Measurements from ENCODE around the gene CCS. TPM values are rescaled to one million over a fixed set of nuclear protein-coding genes. Genes with fewer than 3 reads are reported as not detected.

CCS gene
- total and polyA plus RNA-seq, 9 of the 15 experiments (the other 6 are each of a cell fraction or from before 2014, with no cell fraction given), result 1.1 to 46.6 (median 26.8) TPM

DNA sequence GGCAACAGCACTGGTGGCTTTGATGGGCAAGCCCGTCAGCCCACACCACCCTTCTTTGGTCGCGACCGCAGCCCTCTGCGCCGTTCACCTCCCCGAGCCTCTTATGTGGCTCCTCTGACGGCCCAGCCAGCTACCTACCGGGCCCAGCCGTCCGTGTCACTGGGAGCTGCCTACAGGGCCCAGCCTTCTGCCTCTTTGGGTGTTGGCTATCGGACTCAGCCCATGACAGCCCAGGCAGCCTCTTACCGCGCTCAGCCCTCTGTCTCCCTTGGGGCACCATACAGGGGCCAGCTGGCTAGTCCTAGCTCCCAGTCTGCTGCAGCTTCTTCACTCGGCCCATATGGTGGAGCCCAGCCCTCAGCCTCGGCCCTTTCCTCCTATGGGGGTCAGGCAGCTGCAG lies 31.5 kb downstream of the CCS start:
- Histone ChIP-seq H3K27ac (ENCODE audit: extremely low read depth, low read depth, low read length) (no peak overlapping the region), H3K9me3 (replicated peaks; ENCODE audit: control insufficient read depth, insufficient read depth, low read depth, low read length) (no peaks in the 10 kb centered on the region), H3K9ac (ENCODE audit: insufficient read depth in 1 of 2, low read depth in 2 of 2, low read length in 2 of 2) (no peak overlapping the region), H3K79me2 (ENCODE audit: control insufficient read depth, insufficient read depth, low read length) (peaks cover 99% of the 10 kb centered on the region), H2AFZ (ENCODE audit: low read depth, low read length) (no peak overlapping the region), H3K27me3 (ENCODE audit: control insufficient read depth in 2 of 2, insufficient read depth in 2 of 2, low read length in 2 of 2) (no peaks in the 10 kb centered on the region), H4K20me1 (replicated peaks; ENCODE audit: control insufficient read depth, insufficient read depth, low read length) (peaks cover 55% of the 10 kb centered on the region), H3K9me1 (ENCODE audit: control insufficient read depth, insufficient read depth, low read length) (no peaks in the 10 kb centered on the region), H3K4me3 (no peak overlapping the region), H3K4me2 (ENCODE audit: insufficient read depth, low read length) (no peak overlapping the region), H3K4me1 (replicated peaks in 1 of 2; ENCODE audit: control insufficient read depth in 2 of 2, insufficient read depth in 2 of 2, low read length in 2 of 2) (peaks cover 9 to 20% of the 10 kb centered on the region in 2 experiments), H3K36me3 (ENCODE audit: control insufficient read depth, insufficient read depth, low read length) (peaks cover 97% of the 10 kb centered on the region)
- DNase-seq (ENCODE audit: extremely low read depth in 1 of 4, low spot score in 3 of 4) (no peak), ATAC-seq (no peak), FAIRE-seq (no peak)
- no TSS peak for BruUV-seq (replicated peaks)
- ChIA-PET POLR2A (interaction anchor here (1.2 to 26.4 kb wide), 3 partner anchors 2 to 29 kb away, joined by 4 to 387 read pairs (median 387); partner anchors contain the start of genes RBM14 and RBM4), CTCF (ENCODE audit: low intra/inter-chr PET ratio) (no interaction called here)
- TF ChIP-seq PPARD (CRISPR knock-in tag; IDR thresholded peaks at IDR 0.05), result no peak
- no peak for TF ChIP-seq KLF16 (IDR thresholded peaks at IDR 0.05)
- no peak for TF ChIP-seq TARDBP (IDR thresholded peaks at IDR 0.05)
- TF ChIP-seq RBM22 (IDR thresholded peaks at IDR 0.05; ENCODE audit: low read depth, low read length, poor library complexity, severe bottlenecking), result peak; percentile 53
- TF ChIP-seq ZNF79 (CRISPR knock-in tag; IDR thresholded peaks at IDR 0.05; ENCODE audit: low read depth), result no peak
- no peak for TF ChIP-seq GTF2E2 (tag; IDR thresholded peaks at IDR 0.05)
- peak; percentile 44 for TF ChIP-seq RBFOX2 (IDR thresholded peaks at IDR 0.05; ENCODE audit: low read depth, low read length)
- no peak for TF ChIP-seq MEF2A (IDR thresholded peaks at IDR 0.05; ENCODE audit: control insufficient read depth, low read depth, low read length)
- no peak for TF ChIP-seq BMI1 (IDR thresholded peaks at IDR 0.05; ENCODE audit: low read length)
- TF ChIP-seq CXXC5 (CRISPR knock-in tag; IDR thresholded peaks at IDR 0.05), result no peak
- TF ChIP-seq ZNF316 (IDR thresholded peaks at IDR 0.05), result no peak
- no peak for TF ChIP-seq BHLHE40 (IDR thresholded peaks at IDR 0.05; ENCODE audit: low read length)
- TF ChIP-seq RBM34 (IDR thresholded peaks at IDR 0.05; ENCODE audit: borderline replicate concordance, insufficient read depth, low read length), result no peak
- TF ChIP-seq, protein P1, sequence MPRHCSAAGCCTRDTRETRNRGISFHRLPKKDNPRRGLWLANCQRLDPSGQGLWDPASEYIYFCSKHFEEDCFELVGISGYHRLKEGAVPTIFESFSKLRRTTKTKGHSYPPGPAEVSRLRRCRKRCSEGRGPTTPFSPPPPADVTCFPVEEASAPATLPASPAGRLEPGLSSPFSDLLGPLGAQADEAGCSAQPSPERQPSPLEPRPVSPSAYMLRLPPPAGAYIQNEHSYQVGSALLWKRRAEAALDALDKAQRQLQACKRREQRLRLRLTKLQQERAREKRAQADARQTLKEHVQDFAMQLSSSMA (CRISPR knock-in tag; IDR thresholded peaks at IDR 0.05), result no peak
- TF ChIP-seq, protein P2, sequence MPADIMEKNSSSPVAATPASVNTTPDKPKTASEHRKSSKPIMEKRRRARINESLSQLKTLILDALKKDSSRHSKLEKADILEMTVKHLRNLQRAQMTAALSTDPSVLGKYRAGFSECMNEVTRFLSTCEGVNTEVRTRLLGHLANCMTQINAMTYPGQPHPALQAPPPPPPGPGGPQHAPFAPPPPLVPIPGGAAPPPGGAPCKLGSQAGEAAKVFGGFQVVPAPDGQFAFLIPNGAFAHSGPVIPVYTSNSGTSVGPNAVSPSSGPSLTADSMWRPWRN (IDR thresholded peaks at IDR 0.05; ENCODE audit: low read depth), result no peak
- intact Hi-C loops (cut with micrococcal nuclease) (no loop called here), in situ Hi-C loops (cut with MboI) (no loop called here)
- WGBS (ENCODE audit: insufficient coverage, low coverage, missing lambda C conversion rate), result 94% methylated on average over 12 of the region's 16 CpGs
